Neutrophil (primary cell): ENCODE measurements around the gene NUDT17.

ENCODE experiments used
- H3K27ac ChIP-seq: fragments of 200-600 bp; sonication (generic); 2 replicates; pipeline ENCODE4 v1.5.1; 2016; ENCODE audit warnings: mild to moderate bottlenecking, moderate library complexity
- H3K27me3 ChIP-seq: fragments of 200-600 bp; sonication (generic); 2 replicates; pipeline ENCODE4 v1.6.0; 2016; ENCODE audit warnings: mild to moderate bottlenecking
- H3K36me3 ChIP-seq: fragments of 200-600 bp; sonication (generic); 2 replicates; pipeline ENCODE4 v1.5.1; 2017
- H3K4me1 ChIP-seq, 2 experiments: fragments of 200-600 bp in 1 of 2; sonication (generic) in 1 of 2; 1 replicate in 1 of 2; 2 replicates in 1 of 2; pipeline versions ENCODE4 v1.5.1 to v1.6.1; 2013 to 2016; ENCODE audit warnings: low read depth in 1 of 2, low read length in 1 of 2, mild to moderate bottlenecking in 1 of 2, moderate library complexity in 1 of 2; ENCODE audit not compliant: control insufficient read depth in 1 of 2, insufficient read depth in 1 of 2
- H3K4me3 ChIP-seq, 2 experiments: fragments of 200-600 bp in 1 of 2; sonication (generic) in 1 of 2; 1 replicate in 1 of 2; 2 replicates in 1 of 2; pipeline ENCODE4 v1.5.1; 2013 to 2016; ENCODE audit warnings: low read depth in 1 of 2, low read length in 1 of 2, mild to moderate bottlenecking in 1 of 2, moderate library complexity in 1 of 2
- H3K9me3 ChIP-seq: fragments of 200-600 bp; sonication (generic); 2 replicates; pipeline ENCODE4 v1.5.1; 2016
- CTCF ChIP-seq: fragments of 200-600 bp; sonication (generic); IDR thresholded peaks from 2 replicates; pipeline ENCODE4 v1.5.1; 2016; ENCODE audit warnings: antibody characterized with exemption

The NUDT17 gene

GRCh38 chr1:145843031-145843430 is 2.4 kb upstream of the NUDT17 start:
- Histone ChIP-seq H3K9me3 (no peaks in the 10 kb centered on the region), H3K4me1 (peaks cover 15 to 16% of the 10 kb centered on the region in 2 experiments), H3K27ac (no peak overlapping the region), H3K27me3 (no peaks in the 10 kb centered on the region), H3K4me3 (no peak overlapping the region), H3K36me3 (peaks cover 56% of the 10 kb centered on the region)
- no peak for TF ChIP-seq CTCF

GRCh38 chr1:145845144-145845513 is 301 bp upstream of the NUDT17 start:
- H3K27me3 ChIP-seq = no peaks in the 10 kb centered on the region
- peaks cover 48% of the 10 kb centered on the region for H3K36me3 ChIP-seq
- H3K4me3 ChIP-seq = peak overlapping the region; percentile 68 to 80
- H3K9me3 ChIP-seq = no peaks in the 10 kb centered on the region
- peaks cover 15 to 16% of the 10 kb centered on the region in 2 experiments for H3K4me1 ChIP-seq
- no peak for TF ChIP-seq CTCF
- peak overlapping the region; percentile 48 for H3K27ac ChIP-seq

- Histone ChIP-seq H3K36me3 (peaks cover 47% of the 10 kb centered on the region), H3K27ac (no peak overlapping the region)
- peak; percentile 68 for TF ChIP-seq CTCF
These were observed 777 bp downstream of the NUDT17 start for GRCh38 chr1:145846201-145846612.

GRCh38 chr1:145847827-145848226 is 2.4 kb downstream of the NUDT17 start:
- Histone ChIP-seq H3K27ac (no peak overlapping the region), H3K9me3 (no peaks in the 10 kb centered on the region), H3K4me1 (peaks cover 15 to 16% of the 10 kb centered on the region in 2 experiments), H3K27me3 (no peaks in the 10 kb centered on the region), H3K36me3 (peaks cover 34% of the 10 kb centered on the region), H3K4me3 (no peak overlapping the region)
- no peak for TF ChIP-seq CTCF

More at GRCh38 chr1:145846201-145846612, 777 bp downstream of the NUDT17 start:
- Histone ChIP-seq H3K27me3 (no peaks in the 10 kb centered on the region), H3K9me3 (no peaks in the 10 kb centered on the region), H3K4me3 (peak overlapping the region; percentile 68 to 80), H3K4me1 (peaks cover 15 to 16% of the 10 kb centered on the region in 2 experiments)

GRCh38 chr1:145849356-145850160 is 4.1 kb downstream of the NUDT17 start:
- Histone ChIP-seq H3K27me3 (no peaks in the 10 kb centered on the region), H3K4me1 (peaks cover 15 to 16% of the 10 kb centered on the region in 2 experiments), H3K27ac (no peak overlapping the region), H3K9me3 (no peaks in the 10 kb centered on the region), H3K36me3 (peaks cover 40% of the 10 kb centered on the region), H3K4me3 (no peak overlapping the region)
- TF ChIP-seq CTCF = no peak
